Measurements from ENCODE around the gene STPG1. TPM values are rescaled to one million over a fixed set of nuclear protein-coding genes. Genes with fewer than 3 reads are reported as not detected.
"Not testable (repeated sequence)": the region's sequence is repeated elsewhere in the genome, so short reads cannot be mapped to it uniquely, and the experiment has no call there.

The STPG1 gene, protein sequence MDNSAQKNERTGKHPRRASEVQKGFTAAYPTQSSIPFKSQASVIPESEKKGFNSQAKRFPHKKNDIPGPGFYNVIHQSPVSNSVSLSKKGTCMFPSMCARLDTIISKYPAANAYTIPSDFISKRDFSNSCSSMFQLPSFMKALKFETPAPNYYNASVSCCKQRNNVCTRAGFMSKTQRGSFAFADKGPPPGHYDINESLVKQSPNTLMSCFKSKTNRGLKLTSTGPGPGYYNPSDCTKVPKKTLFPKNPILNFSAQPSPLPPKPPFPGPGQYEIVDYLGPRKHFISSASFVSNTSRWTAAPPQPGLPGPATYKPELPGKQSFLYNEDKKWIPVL
- total RNA-seq: 10 to 100 TPM in 1 of 5 donors, 1 to 10 TPM in 2, under 1 TPM in 1, not detected in 1; 0.45 to 51.0 (median 6.6) TPM
- 1 to 10 TPM; 3.2 to 5.2 (median 3.7) TPM for polyA plus RNA-seq
- long read RNA-seq, donor 1: 0 reads
- long read RNA-seq, donor 2, partial matches to known transcripts: 0 of 2 reads
- long read RNA-seq, donor 2, other reads (novel, unspliced or antisense): 0 of 2 reads
- long read RNA-seq, donor 3: 0 reads
- long read RNA-seq, donor 4: 0 reads
- long read RNA-seq, donor 5, partial matches to known transcripts: 0 of 2 reads
- long read RNA-seq, donor 5, other reads (novel, unspliced or antisense): 0 of 2 reads
- long read RNA-seq, donor 6: 0 reads
- long read RNA-seq, donor 7, partial matches to known transcripts: 0 of 1 reads
- long read RNA-seq, donor 7, other reads (novel, unspliced or antisense): 0 of 1 reads
- long read RNA-seq, donor 8: 0 reads
- long read RNA-seq, donor 9: 0 reads
- long read RNA-seq, donor 10: 0 reads

DNA sequence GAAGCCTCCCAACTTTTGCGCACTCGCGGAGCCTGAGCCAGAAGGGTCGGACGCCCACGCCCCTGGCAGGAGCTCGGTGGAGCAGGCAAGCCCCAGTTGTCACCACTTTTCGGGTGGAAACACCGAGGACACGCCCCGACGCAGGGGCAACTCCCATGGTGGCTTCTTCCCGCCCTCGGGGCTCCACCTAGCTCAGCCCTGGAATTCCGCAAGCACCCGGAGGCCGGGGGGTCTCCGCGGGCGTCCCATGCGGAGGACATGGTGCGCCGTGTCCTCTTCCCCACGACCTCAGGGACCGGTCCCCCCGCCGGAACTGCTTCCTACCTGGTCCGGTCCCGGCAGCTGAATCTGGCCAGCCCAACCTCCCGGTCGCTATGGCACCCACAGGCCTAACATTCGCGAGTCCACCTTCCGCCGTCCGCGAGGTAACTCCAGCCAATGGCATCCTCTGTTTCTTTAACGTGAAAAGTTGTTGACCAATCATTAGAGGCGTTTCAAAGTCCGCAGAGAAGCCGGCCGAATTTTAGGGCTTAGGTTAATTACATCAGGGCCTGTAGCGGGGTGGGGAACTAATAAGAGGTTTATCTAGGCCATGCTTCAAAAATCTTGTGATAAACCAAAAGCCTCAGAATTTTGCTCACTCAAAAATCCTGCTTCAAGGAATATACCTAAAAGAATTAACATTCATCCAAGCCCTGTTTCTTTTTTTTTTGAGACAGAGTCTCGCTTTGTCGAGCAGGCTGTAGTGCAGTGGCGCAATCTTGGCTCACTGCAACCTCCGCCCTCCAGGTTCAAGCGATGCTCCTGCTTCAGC lies at the start of gene STPG1:
STPG1 (minus strand) TSS at position 433 of the 814 bp plus-strand sequence. CDS start 12,394 bp downstream, outside the sequence.
- H3K36me3 ChIP-seq: no peaks in the 10 kb centered on the region
- TF ChIP-seq POLR2AphosphoS5 (IDR thresholded peaks at IDR 0.05): peak in 2 of 3 donors; percentile 60 to 64
- TF ChIP-seq, protein P1, sequence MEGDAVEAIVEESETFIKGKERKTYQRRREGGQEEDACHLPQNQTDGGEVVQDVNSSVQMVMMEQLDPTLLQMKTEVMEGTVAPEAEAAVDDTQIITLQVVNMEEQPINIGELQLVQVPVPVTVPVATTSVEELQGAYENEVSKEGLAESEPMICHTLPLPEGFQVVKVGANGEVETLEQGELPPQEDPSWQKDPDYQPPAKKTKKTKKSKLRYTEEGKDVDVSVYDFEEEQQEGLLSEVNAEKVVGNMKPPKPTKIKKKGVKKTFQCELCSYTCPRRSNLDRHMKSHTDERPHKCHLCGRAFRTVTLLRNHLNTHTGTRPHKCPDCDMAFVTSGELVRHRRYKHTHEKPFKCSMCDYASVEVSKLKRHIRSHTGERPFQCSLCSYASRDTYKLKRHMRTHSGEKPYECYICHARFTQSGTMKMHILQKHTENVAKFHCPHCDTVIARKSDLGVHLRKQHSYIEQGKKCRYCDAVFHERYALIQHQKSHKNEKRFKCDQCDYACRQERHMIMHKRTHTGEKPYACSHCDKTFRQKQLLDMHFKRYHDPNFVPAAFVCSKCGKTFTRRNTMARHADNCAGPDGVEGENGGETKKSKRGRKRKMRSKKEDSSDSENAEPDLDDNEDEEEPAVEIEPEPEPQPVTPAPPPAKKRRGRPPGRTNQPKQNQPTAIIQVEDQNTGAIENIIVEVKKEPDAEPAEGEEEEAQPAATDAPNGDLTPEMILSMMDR (IDR thresholded peaks at IDR 0.05): no peak
- intact Hi-C loops (cut with DNase I; ENCODE audit: low total_unique reads): no loop called here
- no peaks in the 10 kb centered on the region for H3K27me3 ChIP-seq
- WGBS, 5 donors: 3 to 7% (median 4%) methylated on average over 25 to 48 of the region's 48 CpGs
- peak; percentile 88 to 96 for DNase-seq
- no peaks in the 10 kb centered on the region for H3K9me3 ChIP-seq
- peak within 1 kb of the TSS; percentile 70 to 84 (median 78) for H3K27ac ChIP-seq
- H3K4me1 ChIP-seq: peaks cover 23 to 55% (median 42%) of the 10 kb centered on the region in 4 donors
- H3K4me3 ChIP-seq: peak within 1 kb of the TSS; percentile 60 to 88 (median 76)

DNA sequence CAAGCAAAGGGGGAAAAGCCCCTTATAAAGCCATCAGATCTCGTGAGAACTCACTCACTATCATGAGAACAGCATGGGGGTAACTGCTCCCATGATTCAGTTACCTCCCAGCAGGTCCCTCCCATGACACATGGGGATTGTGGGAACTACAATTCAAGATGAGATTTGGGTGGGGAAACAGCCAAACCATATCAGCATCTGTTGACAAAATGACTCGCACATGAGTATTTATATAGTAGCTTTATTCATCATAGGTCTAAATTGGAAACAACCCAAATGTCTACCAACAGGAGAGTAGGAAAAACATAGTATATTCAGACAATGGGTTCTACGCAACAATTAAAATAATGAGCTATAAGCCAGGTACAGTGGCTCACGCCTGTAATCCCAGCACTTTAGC lies 48.5 kb upstream of the STPG1 start:
- 60 to 85% (median 80%) methylated on average over 4 of the region's 4 CpGs for WGBS, 5 donors
- H3K4me3 ChIP-seq; DNase-seq; intact Hi-C loops (cut with DNase I; ENCODE audit: low total_unique reads); H3K9me3 ChIP-seq; H3K27me3 ChIP-seq: not testable (repeated sequence)
- H3K36me3 ChIP-seq: peaks cover 18 to 95% (median 81%) of the 10 kb centered on the region in 4 donors
- peaks cover 0 to 16% (median 5%) of the 10 kb centered on the region in 4 donors for H3K4me1 ChIP-seq
- H3K27ac ChIP-seq: peak overlapping the region in 1 of 5 donors; percentile 11
- TF ChIP-seq POLR2AphosphoS5 (IDR thresholded peaks at IDR 0.05): peak in 1 of 3 donors; percentile 11

DNA sequence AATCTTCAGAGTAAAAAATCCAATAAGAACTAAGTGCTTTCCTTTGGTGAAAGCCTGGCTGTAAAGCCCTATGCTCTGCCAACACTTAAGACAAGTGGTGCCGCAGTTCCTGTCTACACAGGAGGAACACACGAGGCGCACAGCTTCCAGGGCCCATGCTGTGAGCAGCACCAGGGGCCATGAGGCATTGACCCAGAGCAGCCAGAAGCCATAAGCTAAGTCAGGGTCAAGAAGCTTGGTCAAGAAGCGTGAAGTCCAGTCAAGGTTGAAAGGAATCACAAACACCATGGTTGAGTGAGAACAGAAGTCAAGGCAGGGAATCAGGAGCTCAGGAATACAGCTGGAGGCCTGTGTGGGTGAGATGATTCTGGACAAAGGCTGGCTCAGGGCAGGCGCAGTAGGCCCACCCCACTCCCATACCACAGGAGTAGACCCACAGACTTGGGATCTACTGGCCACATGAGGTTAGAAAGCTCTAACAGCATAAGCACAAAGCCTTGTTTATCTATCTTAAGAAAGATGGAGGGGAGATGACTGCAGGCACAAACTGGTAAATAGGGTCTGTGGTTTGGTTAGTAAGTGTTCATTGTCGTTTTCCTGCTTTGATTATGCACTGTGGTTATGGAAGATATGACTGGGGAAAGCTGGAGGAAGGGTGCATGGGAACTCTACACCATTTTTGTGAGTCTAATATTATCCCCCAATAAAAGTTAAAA lies 46.1 kb upstream of the STPG1 start:
- Histone ChIP-seq H3K36me3 (peaks cover 25 to 95% (median 85%) of the 10 kb centered on the region in 4 donors), H3K4me1 (peaks cover 0 to 13% (median 5%) of the 10 kb centered on the region in 4 donors), H3K27ac (no peak overlapping the region), H3K9me3 (no peaks in the 10 kb centered on the region), H3K27me3 (no peaks in the 10 kb centered on the region), H3K4me3 (no peak overlapping the region)
- no peak for DNase-seq
- 86 to 95% (median 92%) methylated on average over 6 of the region's 6 CpGs for WGBS, 5 donors
- intact Hi-C loops (cut with DNase I; ENCODE audit: low total_unique reads): no loop called here
- no peak for TF ChIP-seq POLR2AphosphoS5 (IDR thresholded peaks at IDR 0.05)
- TF ChIP-seq, protein P1 (IDR thresholded peaks at IDR 0.05): no peak
- TF ChIP-seq EP300 (IDR thresholded peaks at IDR 0.05): no peak
- no peak for TF ChIP-seq POLR2A (IDR thresholded peaks at IDR 0.05)

DNA sequence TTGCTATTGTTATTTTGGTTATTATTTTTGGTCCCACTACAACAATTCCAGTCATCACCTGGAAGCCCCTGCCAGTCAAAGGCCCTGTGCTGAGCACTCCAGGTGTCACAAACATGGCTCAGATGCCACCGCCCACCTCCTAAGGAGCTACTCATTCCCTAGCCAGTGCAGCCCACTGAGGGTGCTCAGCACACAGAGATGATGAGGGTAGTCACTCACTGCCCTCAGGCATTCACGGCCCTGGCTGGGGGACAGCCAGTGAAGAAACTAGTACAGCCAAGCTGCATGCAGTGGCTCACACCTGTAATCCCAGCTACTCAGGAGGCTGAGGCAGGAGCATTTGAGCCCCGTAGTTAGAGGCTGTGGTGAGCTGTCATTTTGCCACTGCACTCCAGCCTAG lies 44.3 kb upstream of the STPG1 start:
- 90 to 98% (median 95%) methylated on average over 3 of the region's 3 CpGs for WGBS, 5 donors
- no peak overlapping the region for H3K27ac ChIP-seq
- peaks cover 25 to 97% (median 91%) of the 10 kb centered on the region in 4 donors for H3K36me3 ChIP-seq
- H3K27me3 ChIP-seq: no peaks in the 10 kb centered on the region
- no peak overlapping the region for H3K4me3 ChIP-seq
- intact Hi-C loops (cut with DNase I; ENCODE audit: low total_unique reads): no loop called here
- DNase-seq: no peak
- no peaks in the 10 kb centered on the region for H3K9me3 ChIP-seq
- no peaks in the 10 kb centered on the region for H3K4me1 ChIP-seq
- TF ChIP-seq EP300 (IDR thresholded peaks at IDR 0.05) (no peak), POLR2A (IDR thresholded peaks at IDR 0.05) (no peak), POLR2AphosphoS5 (IDR thresholded peaks at IDR 0.05) (no peak)
- TF ChIP-seq, protein P1 (IDR thresholded peaks at IDR 0.05): no peak

Data from stomach (tissue), 19 donors.